GM10847 (cell line): ENCODE data around the gene ARCN1.

Experiments used
- POLR2A ChIP-seq: IDR thresholded peaks from 2 replicates; pipeline ENCODE4 v1.6.1; 2011; ENCODE audit not compliant: insufficient read length; ENCODE audit errors: extremely low read depth

ARCN1 gene

DNA sequence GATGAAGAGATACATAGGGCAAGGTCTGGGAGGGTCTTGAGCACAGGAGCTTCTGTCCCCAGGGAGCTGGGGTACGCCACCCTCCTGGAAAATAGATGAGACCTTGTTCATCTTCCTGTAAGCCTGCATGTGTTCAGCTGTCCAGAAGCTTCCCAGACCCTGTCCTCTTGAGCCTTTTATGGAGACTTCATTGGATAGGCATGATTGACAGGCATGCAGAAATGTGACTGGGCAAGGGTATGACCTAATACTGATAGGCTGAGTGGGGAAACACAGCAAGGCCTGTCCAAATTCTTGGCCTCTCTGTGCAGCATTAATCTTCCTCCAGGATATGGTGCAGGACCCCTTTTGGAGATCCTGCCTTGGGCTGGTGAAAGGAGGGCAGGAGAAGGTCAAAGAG is 15.7 kb downstream of the ARCN1 start:
- no peak for TF ChIP-seq POLR2A

DNA sequence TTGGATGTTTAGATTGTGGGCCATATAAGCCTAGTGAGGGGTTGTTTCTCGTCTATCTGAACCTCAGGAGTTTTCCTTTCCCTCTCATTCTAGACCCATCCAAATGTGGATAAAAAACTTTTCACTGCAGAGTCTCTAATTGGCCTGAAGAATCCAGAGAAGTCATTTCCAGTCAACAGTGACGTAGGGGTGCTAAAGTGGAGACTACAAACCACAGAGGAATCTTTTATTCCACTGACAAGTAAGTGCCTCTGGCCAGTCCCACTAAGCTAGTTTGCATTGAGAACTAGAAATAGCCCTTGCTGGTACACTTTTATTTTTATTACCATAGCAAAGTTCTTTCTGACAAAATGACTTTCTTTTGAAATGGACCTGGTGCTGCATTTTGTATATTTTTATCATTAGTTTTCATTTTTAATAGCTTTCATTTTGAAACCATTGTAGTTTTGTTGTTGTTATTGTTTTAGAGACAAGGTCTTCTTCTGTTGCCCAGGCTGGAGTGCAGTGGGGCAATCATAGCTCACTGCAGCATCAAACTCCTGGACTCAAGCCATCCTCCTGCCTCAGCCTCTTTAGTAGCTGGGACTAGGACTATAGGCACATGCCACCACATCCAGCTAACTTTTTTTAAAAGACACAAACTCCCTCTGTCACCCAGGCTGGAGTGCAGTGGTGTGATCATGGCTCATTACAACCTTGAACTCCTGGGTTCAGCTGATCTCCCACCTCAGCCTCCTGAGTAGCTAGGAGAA is 20.6 kb downstream of the ARCN1 start:
- no peak for TF ChIP-seq POLR2A

DNA sequence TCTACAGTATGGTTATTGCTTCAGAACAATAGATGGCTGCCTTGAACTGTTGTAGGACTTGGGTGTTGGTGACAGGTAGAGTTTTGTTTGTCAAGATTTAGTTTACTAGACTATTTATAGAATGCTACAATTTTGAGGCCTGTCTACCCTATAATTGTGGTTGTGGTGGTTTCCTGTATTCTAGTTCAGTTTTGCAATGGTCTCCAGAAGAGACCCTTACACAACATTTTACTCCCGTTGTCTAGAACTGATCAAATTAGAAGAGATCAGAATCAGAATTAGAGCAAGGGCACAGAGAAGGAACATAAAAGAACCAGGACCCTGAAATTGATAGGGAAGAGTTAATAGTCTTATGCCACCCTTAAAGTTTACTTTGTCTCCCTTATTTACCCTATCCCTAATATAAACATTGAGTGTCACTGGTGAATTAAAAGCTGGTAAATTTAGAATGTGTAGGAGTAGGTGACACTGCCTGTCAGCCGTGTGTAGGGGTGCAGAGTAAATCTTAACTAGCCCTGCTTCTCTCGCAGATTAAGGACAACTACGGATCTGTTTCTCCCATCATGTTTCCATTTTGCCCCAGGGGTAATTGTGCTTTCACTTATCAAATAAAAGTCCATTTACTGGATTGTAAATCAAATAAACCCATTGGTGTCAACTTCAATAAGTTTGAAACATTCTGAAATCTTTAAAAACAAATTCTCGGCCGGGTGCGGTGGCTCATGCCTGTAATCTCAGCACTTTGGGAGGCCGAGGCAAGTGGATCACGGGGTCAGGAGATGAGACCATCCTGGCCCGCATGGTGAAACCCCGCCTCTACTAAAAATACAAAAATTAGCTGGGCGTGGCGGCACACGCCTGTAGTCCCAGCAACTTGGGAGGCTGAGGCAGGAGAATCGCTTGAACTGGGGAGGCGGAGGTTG is 24.3 kb downstream of the ARCN1 start:
- no peak for TF ChIP-seq POLR2A

DNA sequence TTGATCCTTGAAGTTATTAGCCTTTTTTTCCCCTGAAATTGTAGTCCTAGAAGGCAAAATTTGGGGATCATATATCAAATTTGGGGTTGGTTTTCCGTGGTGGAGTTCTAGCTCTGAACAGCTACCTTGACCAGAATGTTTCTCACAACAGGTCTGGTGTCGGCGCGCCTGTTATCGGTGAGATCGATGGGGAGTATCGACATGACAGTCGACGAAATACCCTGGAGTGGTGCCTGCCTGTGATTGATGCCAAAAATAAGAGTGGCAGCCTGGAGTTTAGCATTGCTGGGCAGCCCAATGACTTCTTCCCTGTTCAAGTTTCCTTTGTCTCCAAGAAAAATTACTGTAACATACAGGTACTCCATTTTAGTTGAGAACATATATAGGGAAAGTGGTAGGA is 25.3 kb downstream of the ARCN1 start:
- TF ChIP-seq POLR2A = no peak

DNA sequence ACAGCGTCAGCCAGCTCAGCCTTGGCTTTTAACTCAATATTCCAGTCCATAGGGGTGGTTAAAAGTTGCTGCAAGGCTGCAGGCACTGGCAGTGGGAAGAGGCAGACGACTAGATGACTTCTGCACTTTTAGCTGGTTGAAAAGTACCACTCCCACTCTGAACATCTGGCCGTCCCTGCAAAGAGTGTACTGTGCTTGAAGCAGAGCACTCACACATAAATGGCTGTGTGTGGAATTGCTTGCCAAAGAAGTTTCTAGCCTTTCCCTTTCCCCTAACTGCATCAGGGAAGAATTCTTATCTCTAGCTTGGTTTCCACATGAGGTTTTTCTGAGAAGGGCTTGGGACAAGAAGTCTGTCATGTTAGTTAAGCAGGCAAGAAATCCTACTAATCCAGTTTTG is 30.1 kb downstream of the ARCN1 start:
- TF ChIP-seq POLR2A = no peak

DNA sequence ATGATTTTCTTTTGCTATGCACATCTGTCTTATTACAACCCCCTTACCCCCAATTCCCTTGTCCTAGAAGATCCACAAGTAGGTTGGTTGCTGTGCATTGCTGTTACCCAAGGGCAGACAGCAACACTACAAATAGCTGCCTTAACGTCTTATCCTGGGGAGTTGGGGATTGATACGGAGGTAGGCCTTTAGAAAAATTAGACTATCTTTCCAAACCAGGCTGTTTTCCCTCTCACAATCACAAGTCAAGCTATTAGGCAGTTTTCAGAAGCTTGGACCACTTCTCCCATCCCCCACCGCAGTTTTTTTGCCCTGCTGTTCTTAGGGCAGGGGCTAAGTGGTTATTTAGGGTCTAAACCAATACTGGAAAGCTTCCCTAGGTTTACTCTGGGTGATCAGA is 32.4 kb downstream of the ARCN1 start:
- no peak for TF ChIP-seq POLR2A

DNA sequence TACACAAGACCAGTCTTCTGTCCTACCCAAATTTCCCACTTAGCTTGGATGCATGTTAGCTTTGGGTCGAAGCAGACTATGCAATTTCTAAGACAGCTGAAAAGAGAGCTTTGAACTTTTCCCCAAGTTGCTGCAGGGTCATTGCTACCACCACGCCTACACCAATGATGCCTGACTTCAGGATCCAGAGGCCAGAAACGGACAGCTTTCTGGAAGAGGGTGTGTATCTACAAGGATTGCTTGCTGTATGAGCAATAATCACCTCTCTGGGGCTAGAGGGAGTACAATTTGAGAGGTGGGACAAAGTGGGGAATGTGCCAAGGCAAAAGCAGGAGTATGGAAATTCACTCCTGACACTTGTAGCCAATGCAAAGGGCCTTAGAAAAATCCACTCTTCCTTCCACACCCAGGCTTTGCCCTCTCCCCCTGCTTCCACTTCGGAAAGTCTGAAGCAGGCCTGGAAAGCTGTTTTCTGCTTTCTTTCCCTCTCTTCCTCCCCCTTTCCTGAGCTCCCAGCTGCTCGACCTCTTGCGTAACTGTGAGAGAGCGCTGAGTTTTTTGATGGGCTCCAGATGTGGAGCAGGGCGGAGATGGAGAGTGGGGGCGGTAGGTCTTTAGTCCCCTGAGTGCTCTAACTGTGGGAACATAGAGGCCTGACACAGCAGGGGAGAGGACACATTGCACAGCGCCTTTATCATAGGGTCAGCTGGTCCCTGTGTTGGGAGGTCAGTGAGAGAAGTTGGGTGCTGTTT is 33.1 kb downstream of the ARCN1 start:
- no peak for TF ChIP-seq POLR2A

DNA sequence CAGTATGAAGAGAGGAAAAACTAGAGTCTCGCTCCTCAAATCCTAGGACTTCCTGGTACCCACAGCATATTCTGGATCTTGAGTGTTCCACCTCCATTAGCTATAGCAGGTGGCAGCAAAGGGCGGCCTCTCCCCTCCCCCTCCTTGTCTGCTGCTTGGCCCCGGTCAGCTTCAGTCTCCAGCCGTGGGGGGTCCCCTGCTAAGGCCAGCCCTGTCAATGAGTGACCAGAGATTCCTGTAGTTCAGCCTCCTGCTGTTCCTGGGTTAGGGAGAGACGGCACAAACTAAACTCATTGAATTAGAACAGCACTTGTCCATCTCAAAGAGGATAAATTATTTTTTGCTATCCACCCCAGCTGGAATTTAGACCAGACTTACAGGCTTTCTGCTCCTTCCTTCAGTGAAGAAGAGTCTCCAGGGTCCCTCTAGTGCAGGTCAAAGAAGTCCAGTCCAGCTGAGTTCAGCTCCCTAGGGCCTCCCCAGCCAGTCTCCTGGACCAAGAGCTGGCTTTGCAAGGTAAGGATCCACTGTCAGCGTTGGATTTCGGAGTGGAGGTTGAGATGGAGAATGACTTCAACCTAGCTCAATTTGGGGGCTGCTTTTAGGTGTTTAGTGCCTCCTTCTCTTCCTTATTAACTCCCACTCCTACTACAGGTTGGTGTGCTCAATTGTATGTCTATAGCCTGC is 34.1 kb downstream of the ARCN1 start:
- TF ChIP-seq POLR2A = no peak

DNA sequence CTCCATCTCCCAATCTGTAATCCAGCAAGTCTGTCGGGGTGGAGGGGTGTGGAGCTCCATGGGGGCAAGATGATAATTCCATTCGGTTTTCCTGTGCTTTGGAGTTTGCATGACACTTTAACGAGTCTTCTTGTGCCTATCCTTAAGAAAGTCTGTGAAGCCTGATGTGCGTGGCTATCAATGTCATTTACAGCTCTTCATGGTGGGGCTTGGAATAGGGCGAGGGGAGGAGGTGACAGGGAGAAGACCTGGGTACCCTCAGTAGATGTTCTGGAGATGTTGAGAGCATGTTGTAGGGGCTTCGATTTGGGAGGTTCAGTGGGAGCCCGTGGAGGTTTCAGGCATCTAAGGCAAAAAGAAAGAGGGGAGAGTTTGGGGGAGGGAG is 34.6 kb downstream of the ARCN1 start:
- no peak for TF ChIP-seq POLR2A

DNA sequence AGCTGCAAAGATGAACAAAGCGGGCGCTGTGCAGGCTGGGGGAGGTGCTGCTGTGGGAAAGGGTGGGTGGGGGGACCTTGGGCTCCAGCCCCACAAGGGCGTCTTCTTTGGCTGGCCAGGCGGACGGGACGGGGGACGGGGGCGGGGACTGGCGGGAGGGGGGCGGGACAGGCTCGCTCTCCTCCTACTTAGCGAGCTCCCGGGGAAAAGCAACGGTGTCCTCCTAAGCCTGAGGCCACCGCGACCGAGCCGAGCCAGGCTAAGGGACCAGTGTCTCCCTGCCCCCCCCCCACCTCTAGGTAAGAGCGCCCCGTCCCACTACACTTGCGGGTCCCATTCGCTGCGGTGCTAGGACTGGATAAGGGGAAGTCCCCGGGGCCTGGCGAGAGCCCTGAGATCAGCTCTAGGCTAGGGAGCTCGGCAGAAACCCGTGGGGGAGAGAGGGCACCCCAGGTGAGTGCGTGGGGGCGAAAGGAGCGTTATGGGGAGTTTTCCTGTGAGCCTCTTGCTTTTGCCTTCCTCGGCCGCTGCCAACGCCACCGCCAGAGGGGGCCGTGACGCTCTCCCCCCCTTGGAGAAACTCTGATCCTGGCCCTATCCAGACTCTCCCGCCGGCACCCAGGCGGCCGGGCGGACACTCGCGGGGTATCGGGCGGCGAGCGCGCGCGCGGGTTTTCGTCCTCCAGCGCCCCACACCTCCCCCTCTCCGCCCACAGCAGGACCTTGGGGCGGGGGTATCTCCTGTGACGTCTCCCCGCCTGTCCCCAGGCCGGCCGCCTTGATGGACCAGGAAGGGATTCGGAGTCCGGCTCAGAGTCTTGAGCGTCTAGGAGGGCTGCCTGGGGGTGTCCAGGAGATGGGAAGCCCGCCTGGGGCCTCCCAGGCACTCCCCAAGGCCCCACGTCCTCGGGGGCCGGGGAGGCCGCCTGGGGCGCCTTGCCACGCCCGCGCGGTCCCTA is 35.5 kb downstream of the ARCN1 start, which contains the start of gene PHLDB1:
PHLDB1 (plus strand) TSS at position 215 of the 959 bp plus-strand sequence. CDS start 6,222 bp downstream, outside the sequence.
- TF ChIP-seq POLR2A = no peak

DNA sequence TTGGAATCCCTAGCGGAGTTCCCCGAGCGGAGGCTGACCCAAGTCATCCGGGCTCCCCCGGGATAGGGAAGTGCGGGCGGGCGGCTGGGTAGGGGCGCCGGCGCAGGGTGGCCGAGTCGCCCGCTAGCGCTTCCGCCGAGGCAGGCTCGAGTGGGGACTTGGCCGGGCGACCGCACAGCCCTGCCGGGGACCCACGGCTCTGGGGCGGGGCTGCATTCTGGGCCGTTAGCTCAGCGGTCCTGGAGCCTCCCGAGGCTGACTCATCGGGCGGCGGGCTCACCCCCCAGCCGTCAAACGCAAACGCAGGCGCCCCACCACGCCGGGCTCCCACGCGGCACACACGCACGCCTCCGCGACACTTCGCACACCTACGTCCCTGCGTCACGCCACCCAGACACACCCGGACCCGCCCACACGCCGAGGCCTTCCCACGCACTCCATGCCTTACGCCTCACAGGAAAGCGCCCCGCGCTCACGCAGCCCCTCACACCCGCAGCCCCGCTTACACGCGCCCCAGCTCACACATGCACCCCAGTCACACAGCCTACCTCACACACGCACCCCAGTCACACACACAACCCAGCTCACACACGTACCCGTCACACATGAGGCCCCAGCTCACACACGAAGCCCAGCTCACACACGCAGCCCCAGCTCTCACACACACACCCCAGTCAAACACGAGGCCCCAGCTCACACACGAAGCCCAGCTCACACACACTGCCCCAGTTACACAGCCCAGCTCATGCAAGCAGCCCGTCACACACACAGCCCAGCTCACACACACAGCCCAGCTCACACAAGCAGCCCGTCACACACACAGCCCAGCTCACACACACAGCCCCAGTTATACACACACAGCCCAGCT is 36.4 kb downstream of the ARCN1 start:
- TF ChIP-seq POLR2A = no peak

DNA sequence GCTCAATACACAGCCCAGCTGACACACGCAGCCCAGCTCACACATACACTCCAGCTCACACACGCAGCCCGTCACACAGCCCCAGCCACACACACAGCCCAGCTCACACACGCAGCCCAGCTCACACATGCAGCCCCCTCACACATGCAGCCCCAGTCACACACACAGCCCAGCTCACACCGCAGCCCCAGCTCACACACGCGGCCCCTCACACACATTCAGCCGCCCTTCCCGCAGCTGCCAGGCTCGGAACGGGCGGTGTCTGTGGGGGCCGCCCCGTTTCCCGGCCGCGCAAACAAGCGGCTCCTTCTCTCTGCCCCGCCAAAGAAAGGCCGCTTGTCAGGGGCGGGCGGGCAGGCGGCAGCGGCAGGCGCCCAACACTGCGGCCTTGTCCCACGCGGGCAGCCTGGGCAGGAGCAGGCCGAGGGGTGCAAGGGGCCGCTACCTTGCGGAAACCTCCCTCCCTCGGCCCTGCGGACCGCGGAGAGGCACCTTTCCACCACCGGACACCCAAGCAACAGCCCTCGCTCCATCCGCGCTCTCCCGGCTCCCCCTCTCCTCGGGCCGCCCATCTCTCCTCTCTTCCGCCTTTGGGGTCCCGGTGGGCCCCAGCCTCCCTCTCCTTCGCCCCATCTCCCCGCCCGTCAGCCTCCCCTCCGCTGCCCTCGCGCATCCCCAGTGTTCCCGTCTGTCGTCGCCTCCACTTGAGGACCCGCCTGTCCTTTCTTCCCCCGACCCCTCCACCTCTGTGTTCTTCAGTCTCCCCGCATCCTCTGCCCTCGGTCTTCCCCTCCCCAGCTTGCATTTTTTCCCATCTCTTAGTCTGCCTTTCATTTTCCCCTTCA is 37.4 kb downstream of the ARCN1 start:
- no peak for TF ChIP-seq POLR2A
